ENCODE measurements around the gene PDE10A. TPM values are rescaled to one million over a fixed set of nuclear protein-coding genes. Genes with fewer than 3 reads are reported as not detected.

PDE10A gene
- total and polyA plus RNA-seq, 2 of the 8 experiments (the other 6 are each of a cell fraction or from before 2014, with no cell fraction given), result 1.1 to 2.4 TPM

GRCh38 chr6:165615636-165616035 is 47.4 kb downstream of the PDE10A start (continued):
- TF ChIP-seq USF2 (IDR thresholded peaks at IDR 0.05; ENCODE audit: low read length), result no peak
- TF ChIP-seq MAFK (IDR thresholded peaks at IDR 0.05; ENCODE audit: low read depth, low read length), result no peak
- no peak for TF ChIP-seq KDM5A (IDR thresholded peaks at IDR 0.05; ENCODE audit: low read length)
- no peak for TF ChIP-seq SP1 (IDR thresholded peaks at IDR 0.05; ENCODE audit: low read depth, low read length)
- TF ChIP-seq E2F6 (IDR thresholded peaks at IDR 0.05), result no peak
- no peak for TF ChIP-seq CBX5 (IDR thresholded peaks at IDR 0.05; ENCODE audit: low read depth, low read length)
- TF ChIP-seq MAX (IDR thresholded peaks at IDR 0.05), result no peak
- no peak for TF ChIP-seq CHD2 (IDR thresholded peaks at IDR 0.05; ENCODE audit: low read length)
- TF ChIP-seq BCL11A (IDR thresholded peaks at IDR 0.05; ENCODE audit: low read depth in 2 of 2, low read length in 2 of 2), result no peak
- no peak for TF ChIP-seq FOSL1 (IDR thresholded peaks at IDR 0.05; ENCODE audit: insufficient read depth, low read depth, low read length)
